Measurements from ENCODE around the gene ADM. TPM values are rescaled to one million over a fixed set of nuclear protein-coding genes. Genes with fewer than 3 reads are reported as not detected.
A peak's percentile ranks its signal among the peaks of the same experiment; 100 is the strongest.

The ADM gene
- total RNA-seq, 1 donor from 2014 or later: 239 TPM

- DNase-seq (ENCODE audit: extremely low spot score, unreplicated experiment): no peak
- no peaks in the 10 kb centered on the region for H3K9me3 Mint-ChIP-seq (ENCODE audit: unreplicated experiment)
- no peak overlapping the region for H3K4me3 Mint-ChIP-seq (ENCODE audit: unreplicated experiment)
- peaks cover 36% of the 10 kb centered on the region for H3K4me1 Mint-ChIP-seq (ENCODE audit: unreplicated experiment)
- H3K27me3 Mint-ChIP-seq (ENCODE audit: unreplicated experiment): no peaks in the 10 kb centered on the region
- TF ChIP-seq CTCF (IDR thresholded peaks at IDR 0.05): no peak
- H3K27ac Mint-ChIP-seq (ENCODE audit: unreplicated experiment): no peak overlapping the region
- H3K36me3 Mint-ChIP-seq (ENCODE audit: unreplicated experiment): peaks cover 4% of the 10 kb centered on the region
Measured at GRCh38 chr11:10288881-10289764, 15.8 kb upstream of the ADM start.

GRCh38 chr11:10289765-10290380 is 15.0 kb upstream of the ADM start:
- Mint-ChIP-seq H3K36me3 (ENCODE audit: unreplicated experiment) (peaks cover 4% of the 10 kb centered on the region), H3K9me3 (ENCODE audit: unreplicated experiment) (no peaks in the 10 kb centered on the region), H3K27ac (ENCODE audit: unreplicated experiment) (peak overlapping the region; percentile 9), H3K4me1 (ENCODE audit: unreplicated experiment) (peaks cover 36% of the 10 kb centered on the region), H3K4me3 (ENCODE audit: unreplicated experiment) (no peak overlapping the region), H3K27me3 (ENCODE audit: unreplicated experiment) (no peaks in the 10 kb centered on the region)
- DNase-seq (ENCODE audit: extremely low spot score, unreplicated experiment): no peak
- no peak for TF ChIP-seq CTCF (IDR thresholded peaks at IDR 0.05)

- Mint-ChIP-seq H3K27me3 (ENCODE audit: unreplicated experiment) (no peaks in the 10 kb centered on the region), H3K27ac (ENCODE audit: unreplicated experiment) (peak overlapping the region; percentile 32), H3K4me1 (ENCODE audit: unreplicated experiment) (peaks cover 41% of the 10 kb centered on the region), H3K9me3 (ENCODE audit: unreplicated experiment) (no peaks in the 10 kb centered on the region), H3K36me3 (ENCODE audit: unreplicated experiment) (peaks cover 5% of the 10 kb centered on the region), H3K4me3 (ENCODE audit: unreplicated experiment) (peak overlapping the region; percentile 46)
- DNase-seq (ENCODE audit: extremely low spot score, unreplicated experiment): no peak
- TF ChIP-seq CTCF (IDR thresholded peaks at IDR 0.05): no peak
Measured at GRCh38 chr11:10291801-10292638, 12.9 kb upstream of the ADM start.

GRCh38 chr11:10293423-10294289 is 11.2 kb upstream of the ADM start, which contains the start of gene SBF2:
Gene SBF2, minus strand, starts transcription at chr11:10294219. Its CDS starts 150 bp downstream, at chr11:10294069.
- Mint-ChIP-seq H3K27ac (ENCODE audit: unreplicated experiment) (peak within 1 kb of the TSS; percentile 94), H3K36me3 (ENCODE audit: unreplicated experiment) (peaks cover 7% of the 10 kb centered on the region), H3K27me3 (ENCODE audit: unreplicated experiment) (no peaks in the 10 kb centered on the region), H3K9me3 (ENCODE audit: unreplicated experiment) (no peaks in the 10 kb centered on the region), H3K4me1 (ENCODE audit: unreplicated experiment) (peaks cover 43% of the 10 kb centered on the region), H3K4me3 (ENCODE audit: unreplicated experiment) (peak within 1 kb of the TSS; percentile 89)
- peak; percentile 95 for DNase-seq (ENCODE audit: extremely low spot score, unreplicated experiment)
- no peak for TF ChIP-seq CTCF (IDR thresholded peaks at IDR 0.05)

Data from osteocyte (in vitro differentiated cells).